ENCODE measurements around the gene TENM3.

TENM3 gene

DNA sequence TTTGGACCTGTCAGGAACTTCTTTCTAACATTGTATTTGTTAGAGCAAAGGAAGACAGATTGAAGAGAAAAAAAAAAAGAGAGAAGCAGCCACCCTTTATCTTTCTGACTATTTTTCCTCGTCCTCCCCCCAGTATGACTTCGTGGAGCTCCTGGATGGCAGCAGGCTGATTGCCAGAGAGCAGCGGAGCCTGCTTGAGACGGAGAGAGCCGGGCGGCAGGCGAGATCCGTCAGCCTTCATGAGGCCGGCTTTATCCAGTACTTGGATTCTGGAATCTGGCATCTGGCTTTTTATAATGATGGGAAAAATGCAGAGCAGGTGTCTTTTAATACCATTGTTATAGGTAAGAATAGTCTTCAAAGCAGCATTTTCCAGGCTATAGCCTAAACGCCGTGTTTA lies 436.3 kb downstream of the TENM3 start:
- H3K9me3 ChIP-seq (replicated peaks; ENCODE audit: insufficient read depth, low read length) = no peaks in the 10 kb centered on the region
- no peak overlapping the region for H2AFZ ChIP-seq (ENCODE audit: low read length)
- no peak overlapping the region for H3K4me3 ChIP-seq (ENCODE audit: low read length)
- H3K4me2 ChIP-seq (ENCODE audit: low read depth, low read length) = no peak overlapping the region
- H3K9me2 ChIP-seq (replicated peaks; ENCODE audit: insufficient read depth, low read length) = no peaks in the 10 kb centered on the region
- no peaks in the 10 kb centered on the region for H4K20me1 ChIP-seq (ENCODE audit: insufficient read depth, low read length)
- no peaks in the 10 kb centered on the region for H3K4me1 ChIP-seq (ENCODE audit: low read length)
- no peaks in the 10 kb centered on the region for H3K27me3 ChIP-seq (replicated peaks; ENCODE audit: insufficient read depth, low read length)
- TF ChIP-seq EZH2phosphoT487 (IDR thresholded peaks at IDR 0.05; ENCODE audit: low read length) = no peak
- TF ChIP-seq EZH2 (optimal IDR thresholded peaks at IDR 0.05; ENCODE audit: low read depth, low read length) = no peak
- TF ChIP-seq, protein P1, sequence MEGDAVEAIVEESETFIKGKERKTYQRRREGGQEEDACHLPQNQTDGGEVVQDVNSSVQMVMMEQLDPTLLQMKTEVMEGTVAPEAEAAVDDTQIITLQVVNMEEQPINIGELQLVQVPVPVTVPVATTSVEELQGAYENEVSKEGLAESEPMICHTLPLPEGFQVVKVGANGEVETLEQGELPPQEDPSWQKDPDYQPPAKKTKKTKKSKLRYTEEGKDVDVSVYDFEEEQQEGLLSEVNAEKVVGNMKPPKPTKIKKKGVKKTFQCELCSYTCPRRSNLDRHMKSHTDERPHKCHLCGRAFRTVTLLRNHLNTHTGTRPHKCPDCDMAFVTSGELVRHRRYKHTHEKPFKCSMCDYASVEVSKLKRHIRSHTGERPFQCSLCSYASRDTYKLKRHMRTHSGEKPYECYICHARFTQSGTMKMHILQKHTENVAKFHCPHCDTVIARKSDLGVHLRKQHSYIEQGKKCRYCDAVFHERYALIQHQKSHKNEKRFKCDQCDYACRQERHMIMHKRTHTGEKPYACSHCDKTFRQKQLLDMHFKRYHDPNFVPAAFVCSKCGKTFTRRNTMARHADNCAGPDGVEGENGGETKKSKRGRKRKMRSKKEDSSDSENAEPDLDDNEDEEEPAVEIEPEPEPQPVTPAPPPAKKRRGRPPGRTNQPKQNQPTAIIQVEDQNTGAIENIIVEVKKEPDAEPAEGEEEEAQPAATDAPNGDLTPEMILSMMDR (IDR thresholded peaks at IDR 0.05; ENCODE audit: low read length) = no peak
- H3F3A ChIP-seq (ENCODE audit: insufficient read depth, low read length) = no peaks in the 10 kb centered on the region
- no peak overlapping the region for H3K9ac ChIP-seq (ENCODE audit: low read length)
- H3K36me3 ChIP-seq (replicated peaks; ENCODE audit: insufficient read depth, low read length) = no peaks in the 10 kb centered on the region
- no peak overlapping the region for H3K27ac ChIP-seq (ENCODE audit: low read length)
- H3K79me2 ChIP-seq (ENCODE audit: low read length) = no peaks in the 10 kb centered on the region
- DNase-seq = no peak

DNA sequence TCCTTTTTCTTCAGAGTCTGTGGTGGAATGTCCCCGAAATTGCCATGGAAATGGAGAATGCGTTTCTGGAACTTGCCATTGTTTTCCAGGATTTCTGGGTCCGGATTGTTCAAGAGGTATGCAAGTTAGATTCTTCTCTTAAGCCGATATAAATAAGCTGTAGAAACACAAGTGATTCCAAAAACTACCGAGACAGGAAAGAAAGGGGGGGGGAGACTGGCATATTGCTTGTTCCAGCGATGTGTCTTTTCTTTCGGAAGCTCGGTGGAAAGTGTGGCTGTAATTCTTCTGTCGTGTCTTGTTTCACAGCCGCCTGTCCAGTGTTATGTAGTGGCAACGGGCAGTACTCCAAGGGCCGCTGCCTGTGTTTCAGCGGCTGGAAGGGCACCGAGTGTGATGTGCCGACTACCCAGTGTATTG lies 437.0 kb downstream of the TENM3 start:
- Histone ChIP-seq H3K4me3 (ENCODE audit: low read length) (no peak overlapping the region), H3K9ac (ENCODE audit: low read length) (no peak overlapping the region), H2AFZ (ENCODE audit: low read length) (no peak overlapping the region), H3K79me2 (ENCODE audit: low read length) (no peaks in the 10 kb centered on the region), H3K36me3 (replicated peaks; ENCODE audit: insufficient read depth, low read length) (no peaks in the 10 kb centered on the region), H3K27me3 (replicated peaks; ENCODE audit: insufficient read depth, low read length) (no peaks in the 10 kb centered on the region), H3K4me1 (ENCODE audit: low read length) (no peaks in the 10 kb centered on the region), H3K27ac (ENCODE audit: low read length) (no peak overlapping the region), H4K20me1 (ENCODE audit: insufficient read depth, low read length) (no peaks in the 10 kb centered on the region), H3K9me2 (replicated peaks; ENCODE audit: insufficient read depth, low read length) (no peaks in the 10 kb centered on the region), H3K4me2 (ENCODE audit: low read depth, low read length) (no peak overlapping the region), H3F3A (ENCODE audit: insufficient read depth, low read length) (no peaks in the 10 kb centered on the region), H3K9me3 (replicated peaks; ENCODE audit: insufficient read depth, low read length) (no peaks in the 10 kb centered on the region)
- TF ChIP-seq EZH2phosphoT487 (IDR thresholded peaks at IDR 0.05; ENCODE audit: low read length) = no peak
- DNase-seq = no peak

GRCh38 chr4:182683661-182684060 lies 440.5 kb downstream of the TENM3 start:
- TF ChIP-seq, protein P1 (IDR thresholded peaks at IDR 0.05; ENCODE audit: low read length) = no peak
- TF ChIP-seq EZH2phosphoT487 (IDR thresholded peaks at IDR 0.05; ENCODE audit: low read length) (no peak), EZH2 (optimal IDR thresholded peaks at IDR 0.05; ENCODE audit: low read depth, low read length) (no peak)
- H3K27ac ChIP-seq (ENCODE audit: low read length) = no peak overlapping the region
- no peaks in the 10 kb centered on the region for H3K9me2 ChIP-seq (replicated peaks; ENCODE audit: insufficient read depth, low read length)
- no peaks in the 10 kb centered on the region for H3K27me3 ChIP-seq (replicated peaks; ENCODE audit: insufficient read depth, low read length)
- no peaks in the 10 kb centered on the region for H3K9me3 ChIP-seq (replicated peaks; ENCODE audit: insufficient read depth, low read length)
- H2AFZ ChIP-seq (ENCODE audit: low read length) = no peak overlapping the region
- no peak overlapping the region for H3K4me3 ChIP-seq (ENCODE audit: low read length)
- H4K20me1 ChIP-seq (ENCODE audit: insufficient read depth, low read length) = no peaks in the 10 kb centered on the region
- H3K4me2 ChIP-seq (ENCODE audit: low read depth, low read length) = no peak overlapping the region
- no peak for DNase-seq
- no peak overlapping the region for H3K9ac ChIP-seq (ENCODE audit: low read length)
- H3K79me2 ChIP-seq (ENCODE audit: low read length) = no peaks in the 10 kb centered on the region
- no peaks in the 10 kb centered on the region for H3K36me3 ChIP-seq (replicated peaks; ENCODE audit: insufficient read depth, low read length)
- no peaks in the 10 kb centered on the region for H3F3A ChIP-seq (ENCODE audit: insufficient read depth, low read length)
- H3K4me1 ChIP-seq (ENCODE audit: low read length) = no peaks in the 10 kb centered on the region

GRCh38 chr4:182684796-182685195 lies 441.6 kb downstream of the TENM3 start:
- DNase-seq = no peak
- Histone ChIP-seq H2AFZ (ENCODE audit: low read length) (no peak overlapping the region), H3K4me1 (ENCODE audit: low read length) (no peaks in the 10 kb centered on the region), H3F3A (ENCODE audit: insufficient read depth, low read length) (no peaks in the 10 kb centered on the region), H3K9me2 (replicated peaks; ENCODE audit: insufficient read depth, low read length) (no peaks in the 10 kb centered on the region), H4K20me1 (ENCODE audit: insufficient read depth, low read length) (no peaks in the 10 kb centered on the region), H3K4me2 (ENCODE audit: low read depth, low read length) (no peak overlapping the region), H3K36me3 (replicated peaks; ENCODE audit: insufficient read depth, low read length) (no peaks in the 10 kb centered on the region), H3K27ac (ENCODE audit: low read length) (no peak overlapping the region), H3K4me3 (ENCODE audit: low read length) (no peak overlapping the region), H3K9me3 (replicated peaks; ENCODE audit: insufficient read depth, low read length) (no peaks in the 10 kb centered on the region), H3K9ac (ENCODE audit: low read length) (no peak overlapping the region), H3K27me3 (replicated peaks; ENCODE audit: insufficient read depth, low read length) (no peaks in the 10 kb centered on the region), H3K79me2 (ENCODE audit: low read length) (no peaks in the 10 kb centered on the region)
- TF ChIP-seq EZH2phosphoT487 (IDR thresholded peaks at IDR 0.05; ENCODE audit: low read length) (no peak), EZH2 (optimal IDR thresholded peaks at IDR 0.05; ENCODE audit: low read depth, low read length) (no peak)
- TF ChIP-seq, protein P1 (IDR thresholded peaks at IDR 0.05; ENCODE audit: low read length) = no peak

All from MM.1S (cell line).